Measurements from ENCODE around the gene WNT3.

- TF ChIP-seq, protein P1, sequence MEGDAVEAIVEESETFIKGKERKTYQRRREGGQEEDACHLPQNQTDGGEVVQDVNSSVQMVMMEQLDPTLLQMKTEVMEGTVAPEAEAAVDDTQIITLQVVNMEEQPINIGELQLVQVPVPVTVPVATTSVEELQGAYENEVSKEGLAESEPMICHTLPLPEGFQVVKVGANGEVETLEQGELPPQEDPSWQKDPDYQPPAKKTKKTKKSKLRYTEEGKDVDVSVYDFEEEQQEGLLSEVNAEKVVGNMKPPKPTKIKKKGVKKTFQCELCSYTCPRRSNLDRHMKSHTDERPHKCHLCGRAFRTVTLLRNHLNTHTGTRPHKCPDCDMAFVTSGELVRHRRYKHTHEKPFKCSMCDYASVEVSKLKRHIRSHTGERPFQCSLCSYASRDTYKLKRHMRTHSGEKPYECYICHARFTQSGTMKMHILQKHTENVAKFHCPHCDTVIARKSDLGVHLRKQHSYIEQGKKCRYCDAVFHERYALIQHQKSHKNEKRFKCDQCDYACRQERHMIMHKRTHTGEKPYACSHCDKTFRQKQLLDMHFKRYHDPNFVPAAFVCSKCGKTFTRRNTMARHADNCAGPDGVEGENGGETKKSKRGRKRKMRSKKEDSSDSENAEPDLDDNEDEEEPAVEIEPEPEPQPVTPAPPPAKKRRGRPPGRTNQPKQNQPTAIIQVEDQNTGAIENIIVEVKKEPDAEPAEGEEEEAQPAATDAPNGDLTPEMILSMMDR (IDR thresholded peaks at IDR 0.05) = no peak
- no peak for TF ChIP-seq EP300 (IDR thresholded peaks at IDR 0.05; ENCODE audit: low read depth)
These were observed 20.7 kb upstream of the WNT3 start for GRCh38 chr17:46839211-46839610.

Measured in transverse colon (tissue), 3 donors.